GM18907 (cell line): ENCODE results near the gene PDZD4.

Source experiments
- ATAC-seq: cut with Tn5 transposase; IDR thresholded peaks from one replicate; pipeline ENCODE4 v1.9.1; 2021; ENCODE audit warnings: mild to moderate bottlenecking, moderate library complexity; ENCODE audit not compliant: unreplicated experiment

PDZD4 gene

GRCh38 chrX:153868576-153869472, 38.5 kb upstream of the PDZD4 start:
- no peak for ATAC-seq

GRCh38 chrX:153867671-153868070, 37.3 kb upstream of the PDZD4 start:
- no peak for ATAC-seq

- no peak for ATAC-seq
Measured at GRCh38 chrX:153867139-153867538, 36.8 kb upstream of the PDZD4 start.

GRCh38 chrX:153866302-153867019, 36.1 kb upstream of the PDZD4 start:
- ATAC-seq: no peak

GRCh38 chrX:153865685-153866084, 35.3 kb upstream of the PDZD4 start:
- no peak for ATAC-seq

GRCh38 chrX:153865321-153865580, 34.9 kb upstream of the PDZD4 start:
- no peak for ATAC-seq

GRCh38 chrX:153864561-153865320, 34.4 kb upstream of the PDZD4 start:
- ATAC-seq: no peak

- no peak for ATAC-seq
Measured at GRCh38 chrX:153864101-153864500, 33.8 kb upstream of the PDZD4 start.

- ATAC-seq: no peak
Measured at GRCh38 chrX:153863251-153863991, 33.1 kb upstream of the PDZD4 start.

- ATAC-seq: no peak
Measured at GRCh38 chrX:153862369-153863250, 32.3 kb upstream of the PDZD4 start.

GRCh38 chrX:153861733-153862310, 31.5 kb upstream of the PDZD4 start:
- ATAC-seq: no peak

- no peak for ATAC-seq
Measured at GRCh38 chrX:153861151-153861550, 30.8 kb upstream of the PDZD4 start.

GRCh38 chrX:153857348-153857903, 27.1 kb upstream of the PDZD4 start:
- no peak for ATAC-seq

GRCh38 chrX:153854702-153855101, 24.4 kb upstream of the PDZD4 start:
- ATAC-seq: no peak

- no peak for ATAC-seq
Measured at GRCh38 chrX:153853902-153854267, 23.5 kb upstream of the PDZD4 start.

GRCh38 chrX:153853180-153853901, 23.0 kb upstream of the PDZD4 start:
- ATAC-seq: no peak

- no peak for ATAC-seq
Measured at GRCh38 chrX:153851981-153852380, 21.6 kb upstream of the PDZD4 start.

- ATAC-seq: no peak
Measured at GRCh38 chrX:153848325-153848724, 18.0 kb upstream of the PDZD4 start.

- no peak for ATAC-seq
Measured at GRCh38 chrX:153845842-153846241, 15.5 kb upstream of the PDZD4 start.
